ENCODE measurements around the gene ARHGAP24.
A peak's percentile ranks its signal among the peaks of the same experiment; 100 is the strongest.
"Not testable (repeated sequence)": the region's sequence is repeated elsewhere in the genome, so short reads cannot be mapped to it uniquely, and the experiment has no call there.

Gene ARHGAP24

GRCh38 chr4:85784348-85784747, 309.4 kb downstream of the ARHGAP24 start:
- DNase-seq, result no peak

GRCh38 chr4:85784947-85785346, 310.0 kb downstream of the ARHGAP24 start:
- no peak for DNase-seq

GRCh38 chr4:85787133-85787532, 312.2 kb downstream of the ARHGAP24 start:
- DNase-seq, result peak in 1 of 2 donors; percentile 14

- DNase-seq, result no peak
Observed at GRCh38 chr4:85788604-85789003, 313.7 kb downstream of the ARHGAP24 start.

GRCh38 chr4:85789241-85789640, 314.3 kb downstream of the ARHGAP24 start:
- no peak for DNase-seq

GRCh38 chr4:85790582-85790981, 315.6 kb downstream of the ARHGAP24 start:
- no peak for DNase-seq

GRCh38 chr4:85792376-85793232, 317.7 kb downstream of the ARHGAP24 start:
- DNase-seq, result no peak

- no peak for DNase-seq
Observed at GRCh38 chr4:85793233-85793585, 318.3 kb downstream of the ARHGAP24 start.

GRCh38 chr4:85798012-85798770, 323.2 kb downstream of the ARHGAP24 start:
- peak; percentile 80 to 94 for DNase-seq

GRCh38 chr4:85803856-85804255, 328.9 kb downstream of the ARHGAP24 start:
- no peak for DNase-seq

GRCh38 chr4:85805891-85806290, 330.9 kb downstream of the ARHGAP24 start:
- no peak for DNase-seq

- no peak for DNase-seq
Observed at GRCh38 chr4:85806334-85806733, 331.4 kb downstream of the ARHGAP24 start.

GRCh38 chr4:85807247-85807950, 332.4 kb downstream of the ARHGAP24 start:
- no peak for DNase-seq

- no peak for DNase-seq
Observed at GRCh38 chr4:85808104-85808503, 333.2 kb downstream of the ARHGAP24 start.

- DNase-seq, result no peak
Observed at GRCh38 chr4:85808864-85809263, 333.9 kb downstream of the ARHGAP24 start.

GRCh38 chr4:85812776-85813175, 337.8 kb downstream of the ARHGAP24 start:
- DNase-seq, result no peak

GRCh38 chr4:85815796-85816459, 341.0 kb downstream of the ARHGAP24 start:
- DNase-seq, result no peak

- DNase-seq, result no peak
Observed at GRCh38 chr4:85818700-85819099, 343.8 kb downstream of the ARHGAP24 start.

- DNase-seq, result not testable (repeated sequence)
Observed at GRCh38 chr4:85820101-85820500, 345.2 kb downstream of the ARHGAP24 start.

- DNase-seq, result no peak
Observed at GRCh38 chr4:85821688-85822455, 346.9 kb downstream of the ARHGAP24 start.

GRCh38 chr4:85823295-85823694, 348.3 kb downstream of the ARHGAP24 start:
- no peak for DNase-seq

Data from inflammatory macrophage treated with lipopolysaccharide for 1 hour (primary cell).